IPS-20b (cell line): ENCODE data around the gene RNF5.

Experiments used
- H3K27ac ChIP-seq: one replicate; pipeline ENCODE4 v1.5.1; 2013; ENCODE audit warnings: low read length
- H3K27me3 ChIP-seq: 2 replicates; pipeline ENCODE4 v1.6.1; 2013; ENCODE audit warnings: mild to moderate bottlenecking, low read length, inconsistent platforms; ENCODE audit not compliant: insufficient read depth
- H3K36me3 ChIP-seq: 2 replicates; pipeline ENCODE4 v1.6.1; 2013; ENCODE audit warnings: low read depth, mild to moderate bottlenecking, inconsistent platforms, low read length, moderate library complexity; ENCODE audit not compliant: insufficient read depth
- H3K4me1 ChIP-seq: 2 replicates; pipeline ENCODE4 v1.6.1; 2013; ENCODE audit warnings: mild to moderate bottlenecking, control low read depth, inconsistent platforms, low read length, moderate library complexity; ENCODE audit not compliant: insufficient read depth
- H3K4me3 ChIP-seq: 2 replicates; pipeline ENCODE4 v1.5.1; 2013; ENCODE audit warnings: mild to moderate bottlenecking, low read length, inconsistent platforms
- H3K9ac ChIP-seq: 2 replicates; pipeline ENCODE4 v1.6.1; 2013; ENCODE audit warnings: low read depth, mild to moderate bottlenecking, inconsistent platforms, low read length, moderate library complexity
- H3K9me3 ChIP-seq: 2 replicates; pipeline ENCODE4 v1.6.1; 2013; ENCODE audit warnings: mild to moderate bottlenecking, low read depth, low read length, inconsistent platforms; ENCODE audit not compliant: insufficient read depth

The RNF5 gene

GRCh38 chr6:32154514-32155161 lies 23.6 kb upstream of the RNF5 start:
- Histone ChIP-seq H3K4me1 (peaks cover 18% of the 10 kb centered on the region), H3K36me3 (peaks cover 32% of the 10 kb centered on the region), H3K9me3 (no peaks in the 10 kb centered on the region), H3K9ac (peak overlapping the region; percentile 92; the same call in 1 of the 2 replicates), H3K27me3 (peaks cover 33% of the 10 kb centered on the region), H3K4me3 (peak overlapping the region; percentile 94), H3K27ac (no peak overlapping the region)

- Histone ChIP-seq H3K36me3 (peaks cover 32% of the 10 kb centered on the region), H3K9me3 (no peaks in the 10 kb centered on the region), H3K27ac (no peak overlapping the region), H3K27me3 (peaks cover 14% of the 10 kb centered on the region), H3K4me1 (peaks cover 13% of the 10 kb centered on the region; the same call in 1 of the 2 replicates), H3K4me3 (no peak overlapping the region), H3K9ac (no peak overlapping the region)
Measured at GRCh38 chr6:32156891-32157290, 21.3 kb upstream of the RNF5 start.

- peaks cover 2% of the 10 kb centered on the region; the same call in 1 of the 2 replicates for H3K27me3 ChIP-seq
- no peaks in the 10 kb centered on the region for H3K9me3 ChIP-seq
- no peak overlapping the region for H3K9ac ChIP-seq
- peaks cover 39% of the 10 kb centered on the region for H3K36me3 ChIP-seq
- no peak overlapping the region for H3K27ac ChIP-seq
- peaks cover 2% of the 10 kb centered on the region; the same call in 1 of the 2 replicates for H3K4me1 ChIP-seq
- no peak overlapping the region for H3K4me3 ChIP-seq
Measured at GRCh38 chr6:32158052-32158451, 20.2 kb upstream of the RNF5 start.

GRCh38 chr6:32163559-32164258 lies 14.5 kb upstream of the RNF5 start:
- no peak overlapping the region for H3K9ac ChIP-seq
- no peaks in the 10 kb centered on the region for H3K27me3 ChIP-seq
- H3K4me3 ChIP-seq: no peak overlapping the region
- H3K9me3 ChIP-seq: no peaks in the 10 kb centered on the region
- H3K36me3 ChIP-seq: peaks cover 30% of the 10 kb centered on the region
- H3K27ac ChIP-seq: no peak overlapping the region
- H3K4me1 ChIP-seq: no peaks in the 10 kb centered on the region

- no peak within 1 kb of the TSS for H3K9ac ChIP-seq
- no peak within 1 kb of the TSS for H3K27ac ChIP-seq
- H3K27me3 ChIP-seq: no peaks in the 10 kb centered on the region
- no peak within 1 kb of the TSS for H3K4me3 ChIP-seq
- no peaks in the 10 kb centered on the region for H3K9me3 ChIP-seq
- peaks cover 32% of the 10 kb centered on the region for H3K36me3 ChIP-seq
- no peaks in the 10 kb centered on the region for H3K4me1 ChIP-seq
Measured at GRCh38 chr6:32164295-32164694, 13.9 kb upstream of the RNF5 start, which contains the start of gene EGFL8. TSS of gene EGFL8 (plus strand) at chr6:32164595. CDS start at chr6:32166166, 1,571 bp downstream.

- Histone ChIP-seq H3K4me3 (no peak overlapping the region), H3K9ac (no peak overlapping the region), H3K9me3 (no peaks in the 10 kb centered on the region), H3K27ac (no peak overlapping the region), H3K36me3 (peaks cover 55% of the 10 kb centered on the region), H3K4me1 (no peaks in the 10 kb centered on the region), H3K27me3 (no peaks in the 10 kb centered on the region)
Measured at GRCh38 chr6:32166411-32167061, 11.7 kb upstream of the RNF5 start.

- Histone ChIP-seq H3K27ac (no peak overlapping the region), H3K27me3 (no peaks in the 10 kb centered on the region), H3K9ac (no peak overlapping the region), H3K36me3 (peaks cover 56% of the 10 kb centered on the region), H3K9me3 (no peaks in the 10 kb centered on the region), H3K4me1 (no peaks in the 10 kb centered on the region), H3K4me3 (no peak overlapping the region)
Measured at GRCh38 chr6:32167154-32167760, 10.9 kb upstream of the RNF5 start.

- H3K4me1 ChIP-seq: no peaks in the 10 kb centered on the region
- no peak overlapping the region for H3K4me3 ChIP-seq
Measured at GRCh38 chr6:32167761-32168262, 10.4 kb upstream of the RNF5 start.

GRCh38 chr6:32168350-32168749 lies 9.9 kb upstream of the RNF5 start:
- H3K36me3 ChIP-seq: peaks cover 48% of the 10 kb centered on the region
- no peaks in the 10 kb centered on the region for H3K4me1 ChIP-seq
- H3K9me3 ChIP-seq: no peaks in the 10 kb centered on the region
- H3K27me3 ChIP-seq: no peaks in the 10 kb centered on the region
- H3K4me3 ChIP-seq: no peak overlapping the region
- no peak overlapping the region for H3K9ac ChIP-seq
- no peak overlapping the region for H3K27ac ChIP-seq

More at GRCh38 chr6:32167761-32168262, 10.4 kb upstream of the RNF5 start:
- peaks cover 51% of the 10 kb centered on the region for H3K36me3 ChIP-seq
- H3K27ac ChIP-seq: no peak overlapping the region
- H3K27me3 ChIP-seq: no peaks in the 10 kb centered on the region
- no peaks in the 10 kb centered on the region for H3K9me3 ChIP-seq
- no peak overlapping the region for H3K9ac ChIP-seq

GRCh38 chr6:32168807-32169591 lies 9.2 kb upstream of the RNF5 start:
- no peaks in the 10 kb centered on the region for H3K9me3 ChIP-seq
- no peak overlapping the region for H3K9ac ChIP-seq
- H3K27me3 ChIP-seq: no peaks in the 10 kb centered on the region
- no peaks in the 10 kb centered on the region for H3K4me1 ChIP-seq
- no peak overlapping the region for H3K4me3 ChIP-seq
- no peak overlapping the region for H3K27ac ChIP-seq
- H3K36me3 ChIP-seq: peaks cover 48% of the 10 kb centered on the region

GRCh38 chr6:32170294-32170693 lies 7.9 kb upstream of the RNF5 start:
- Histone ChIP-seq H3K36me3 (peaks cover 61% of the 10 kb centered on the region), H3K9me3 (no peaks in the 10 kb centered on the region), H3K27me3 (no peaks in the 10 kb centered on the region), H3K4me1 (peaks cover 5% of the 10 kb centered on the region), H3K9ac (no peak overlapping the region), H3K4me3 (no peak overlapping the region), H3K27ac (no peak overlapping the region)
